Activated CD4-positive, alpha-beta T cell treated with anti-CD3 and anti-CD28 coated beads, Interleukin-2, amount 50 U/mL, for 4 hours (primary cell): Measurements from ENCODE around the gene FYB1.

ENCODE experiments used
- DNase-seq, 2 experiments: peaks; one replicate each; pipeline ENCODE4 v3.0.0-alpha.2; 2020

The FYB1 gene

DNA sequence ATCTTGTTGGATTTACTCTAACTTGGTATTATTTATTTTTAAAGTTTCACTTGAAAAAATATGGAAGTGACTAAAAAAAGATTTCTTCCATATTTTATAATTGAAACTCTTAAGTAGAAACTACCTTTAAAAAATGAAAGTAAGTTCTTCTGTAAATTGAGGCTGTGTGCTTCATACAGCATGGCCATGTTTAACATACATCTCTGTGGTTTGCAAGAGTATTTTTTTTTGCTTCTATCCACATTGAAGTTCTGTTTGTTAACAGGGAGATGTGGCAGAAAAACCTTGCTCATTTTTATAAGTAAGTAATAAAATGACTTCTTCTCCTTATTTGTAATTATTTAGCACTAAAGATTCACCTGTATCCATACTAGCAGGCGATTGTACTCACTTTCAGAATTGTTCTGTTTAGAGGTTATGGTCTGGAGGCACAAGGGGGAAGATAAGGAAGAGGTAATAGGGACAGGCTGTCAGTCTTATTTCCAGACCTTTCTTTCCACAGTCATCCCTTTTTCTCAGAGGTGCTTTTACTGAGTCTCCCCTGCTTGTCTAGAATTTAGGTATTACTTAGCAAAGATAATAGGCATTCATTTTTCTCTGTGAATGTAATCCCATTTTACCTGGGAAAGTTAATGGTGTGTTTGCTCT lies 16.0 kb downstream of the FYB1 start:
- DNase-seq: no peak

DNA sequence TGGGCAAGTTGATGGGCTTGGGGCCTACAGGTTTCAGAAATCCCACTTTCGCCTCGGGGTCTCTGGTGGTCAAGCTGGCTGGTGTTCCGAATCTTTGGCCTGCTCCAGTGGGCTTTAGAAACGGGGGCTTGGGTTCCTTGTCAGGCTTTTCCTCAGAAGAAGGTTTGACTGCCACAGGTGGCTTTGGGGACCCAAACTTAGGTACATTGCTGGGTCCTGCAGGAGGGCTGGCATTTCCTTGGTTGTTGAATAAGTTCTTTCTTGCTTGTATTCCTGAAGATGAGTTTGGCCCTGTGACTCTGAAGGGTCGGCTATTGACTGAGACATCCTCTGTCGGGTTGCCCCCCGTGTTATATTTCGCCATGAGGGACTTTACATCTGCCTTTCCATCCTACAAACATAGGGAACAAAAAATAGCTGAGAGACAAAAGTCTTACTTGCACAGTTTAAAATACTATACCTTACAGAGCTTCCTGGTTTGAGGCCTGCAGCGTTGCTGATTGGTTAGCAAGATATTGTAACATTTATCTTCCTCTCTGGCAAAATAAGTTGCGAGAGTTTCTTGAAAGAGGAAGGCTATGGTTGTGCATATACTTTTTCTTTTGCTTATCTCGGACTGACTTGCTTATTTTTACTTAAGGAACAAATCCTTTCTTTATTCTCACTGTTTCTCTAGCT lies 16.6 kb downstream of the FYB1 start:
- no peak for DNase-seq

DNA sequence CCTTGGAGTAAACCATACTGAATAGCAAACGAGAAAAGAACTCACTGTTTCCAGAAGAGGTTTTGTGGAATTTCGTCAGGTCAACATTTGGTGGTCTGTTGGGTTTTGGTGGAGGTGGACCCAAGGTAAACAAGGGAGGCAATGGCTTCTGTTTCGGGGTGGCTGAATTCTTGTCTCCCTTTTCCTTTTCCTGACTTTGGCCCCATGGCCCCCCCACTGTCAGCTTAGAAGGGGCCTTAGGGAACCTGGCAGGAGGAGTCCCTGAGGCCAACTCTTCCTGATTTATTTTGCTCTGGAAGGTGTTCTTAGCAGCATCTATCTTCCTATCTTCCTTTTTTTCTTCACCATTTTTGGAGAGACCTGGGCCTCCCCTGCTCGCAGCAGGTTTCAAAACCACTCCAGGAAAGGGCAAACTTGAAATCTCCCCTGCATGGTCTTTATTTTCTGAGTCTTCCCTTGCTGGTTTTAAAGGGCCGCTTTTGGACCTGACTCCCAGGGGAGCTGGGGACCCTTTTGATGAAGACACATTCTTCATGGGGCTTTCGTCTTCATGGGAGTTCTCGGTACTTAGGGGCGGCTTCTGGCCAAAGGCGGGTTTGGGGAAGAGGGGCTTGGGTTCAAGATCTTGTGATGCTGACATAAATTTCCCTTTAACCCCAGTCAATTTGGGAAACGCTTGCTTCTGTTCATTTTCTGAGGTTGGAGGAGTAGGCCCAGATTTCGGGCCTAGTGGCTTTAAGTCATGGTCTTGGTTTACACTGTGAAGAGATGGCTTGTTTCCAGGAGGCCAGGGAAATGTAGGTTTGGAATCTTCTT lies 17.4 kb downstream of the FYB1 start:
- no peak for DNase-seq

DNA sequence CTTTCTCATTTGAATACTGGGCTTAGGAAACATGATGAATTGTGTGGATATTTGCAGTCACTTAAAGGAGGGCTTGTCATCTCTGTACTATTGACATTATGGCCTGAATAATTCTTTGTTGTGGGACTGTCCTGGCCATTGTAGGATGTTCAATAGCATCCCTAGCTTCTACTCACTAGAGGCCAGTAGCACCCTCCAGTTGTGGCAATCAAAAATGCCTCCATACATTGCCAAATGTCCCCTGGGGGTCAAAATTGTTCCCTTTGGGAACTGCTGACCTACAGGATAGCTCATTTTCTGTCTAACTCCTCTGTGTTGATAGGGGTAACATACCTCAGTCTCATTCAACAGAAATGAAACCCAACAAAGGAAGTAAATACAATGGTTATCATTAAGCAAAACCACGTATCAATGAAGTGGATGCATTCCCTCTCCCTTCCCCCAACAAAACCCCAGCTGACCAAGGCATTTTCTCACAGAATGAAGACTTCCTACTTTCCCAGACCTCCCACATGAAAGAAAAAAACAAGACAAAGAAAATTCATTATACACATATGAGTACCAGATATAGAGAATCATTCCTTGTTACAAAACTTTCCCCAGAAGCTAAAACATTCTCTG lies 18.1 kb downstream of the FYB1 start:
- no peak for DNase-seq

DNA sequence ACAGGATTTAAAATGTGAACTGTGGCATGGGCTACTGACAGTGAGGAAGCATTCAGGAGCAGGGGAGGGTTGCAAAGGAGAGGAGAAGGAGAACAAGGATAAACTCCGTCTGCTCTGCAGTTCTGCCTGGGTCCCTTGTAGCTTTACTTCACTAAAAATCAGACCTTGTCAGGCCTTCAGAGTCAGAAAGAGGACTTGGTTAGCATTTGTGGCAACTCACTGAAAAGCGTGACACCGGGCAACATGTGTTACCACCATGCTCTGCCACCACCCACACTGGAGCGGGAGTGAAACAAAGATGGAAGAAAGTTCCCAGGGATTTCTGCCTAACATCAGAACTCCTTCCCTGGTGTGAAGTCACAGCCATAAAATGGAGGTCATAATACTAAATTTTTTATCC lies 19.3 kb downstream of the FYB1 start:
- DNase-seq: no peak

DNA sequence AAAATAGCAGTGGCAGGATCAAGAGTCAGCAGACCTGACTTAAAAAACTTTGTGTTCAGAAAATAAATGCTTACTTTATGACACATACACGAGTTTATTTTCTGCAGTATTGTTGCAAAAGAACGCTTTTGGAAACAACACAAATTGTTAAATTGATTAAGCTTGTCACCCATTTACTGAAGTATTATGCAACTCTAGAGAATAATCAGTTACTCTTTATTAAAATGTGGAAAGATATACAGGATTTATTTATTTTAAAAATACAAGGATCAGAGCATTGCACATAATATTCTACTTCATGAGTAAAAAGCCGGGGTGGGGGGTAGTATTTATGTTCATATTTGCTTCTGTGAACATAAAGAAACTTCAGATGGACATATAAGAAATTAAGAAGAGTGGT lies 20.0 kb downstream of the FYB1 start:
- DNase-seq: no peak

DNA sequence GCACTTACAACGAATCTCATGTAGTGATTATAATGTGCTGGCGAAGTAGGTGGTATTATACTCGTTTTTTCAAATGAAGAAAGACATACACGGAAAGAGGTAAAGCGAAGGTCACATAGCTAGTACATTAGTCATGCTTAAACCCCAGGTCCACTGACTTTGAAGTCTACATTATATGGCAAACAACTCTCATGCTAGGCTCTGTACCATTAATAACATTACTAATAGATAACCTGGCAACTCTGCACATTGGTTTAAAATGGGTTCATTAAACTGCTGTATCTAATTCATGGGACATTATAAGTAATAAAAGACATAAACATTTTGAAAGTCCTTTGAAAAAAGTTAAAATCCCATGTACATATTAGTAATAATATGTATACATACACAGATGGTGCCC lies 21.2 kb downstream of the FYB1 start:
- DNase-seq: no peak

DNA sequence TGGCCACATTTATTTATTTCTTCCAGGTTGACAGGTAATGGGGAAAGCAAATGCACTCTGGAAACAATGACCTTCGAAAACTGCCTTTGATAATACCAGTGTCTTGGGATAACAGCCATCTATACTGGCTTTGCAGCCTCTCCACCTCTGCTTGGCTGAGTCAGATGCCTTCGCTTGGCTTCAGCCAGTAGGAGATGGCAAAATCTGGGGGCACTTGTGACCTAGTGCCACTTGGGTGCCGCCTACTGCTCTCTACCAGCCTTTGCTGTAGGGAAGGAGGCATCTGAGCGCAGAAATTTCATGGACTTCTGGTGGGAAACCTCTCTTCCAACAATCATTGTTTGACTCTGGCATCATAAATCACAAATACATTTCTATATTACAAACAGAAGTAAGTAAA lies 21.8 kb downstream of the FYB1 start:
- DNase-seq: peak; percentile 53 to 58

DNA sequence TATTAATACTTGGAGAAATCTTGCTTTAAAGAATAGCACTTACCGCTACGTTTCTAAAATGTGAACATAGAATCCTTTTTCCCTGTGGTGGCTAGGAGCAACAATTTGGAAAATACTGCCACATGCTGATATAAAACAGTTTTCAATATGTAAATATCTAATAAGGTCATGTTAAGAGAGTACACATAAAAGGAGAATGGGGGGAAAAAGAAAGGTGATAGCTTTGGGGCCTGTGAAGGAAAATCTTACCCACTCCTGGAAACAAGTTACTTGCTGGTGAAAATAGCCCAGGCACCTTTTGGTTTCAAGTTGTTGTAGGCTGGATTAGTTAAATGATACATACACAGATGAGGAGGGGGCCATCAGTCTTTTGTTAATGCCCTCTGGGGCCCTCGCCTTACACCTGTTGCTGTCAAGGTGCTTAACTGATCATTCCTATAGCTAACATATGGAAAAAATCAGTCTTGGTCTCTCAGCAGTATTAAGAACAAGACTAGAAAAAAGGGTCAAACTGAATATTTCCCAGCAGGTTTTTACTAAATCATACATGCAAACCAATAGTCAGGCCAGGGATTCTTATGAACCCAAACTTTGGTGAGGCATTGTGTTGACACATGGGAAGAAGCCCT lies 24.1 kb downstream of the FYB1 start:
- no peak for DNase-seq

DNA sequence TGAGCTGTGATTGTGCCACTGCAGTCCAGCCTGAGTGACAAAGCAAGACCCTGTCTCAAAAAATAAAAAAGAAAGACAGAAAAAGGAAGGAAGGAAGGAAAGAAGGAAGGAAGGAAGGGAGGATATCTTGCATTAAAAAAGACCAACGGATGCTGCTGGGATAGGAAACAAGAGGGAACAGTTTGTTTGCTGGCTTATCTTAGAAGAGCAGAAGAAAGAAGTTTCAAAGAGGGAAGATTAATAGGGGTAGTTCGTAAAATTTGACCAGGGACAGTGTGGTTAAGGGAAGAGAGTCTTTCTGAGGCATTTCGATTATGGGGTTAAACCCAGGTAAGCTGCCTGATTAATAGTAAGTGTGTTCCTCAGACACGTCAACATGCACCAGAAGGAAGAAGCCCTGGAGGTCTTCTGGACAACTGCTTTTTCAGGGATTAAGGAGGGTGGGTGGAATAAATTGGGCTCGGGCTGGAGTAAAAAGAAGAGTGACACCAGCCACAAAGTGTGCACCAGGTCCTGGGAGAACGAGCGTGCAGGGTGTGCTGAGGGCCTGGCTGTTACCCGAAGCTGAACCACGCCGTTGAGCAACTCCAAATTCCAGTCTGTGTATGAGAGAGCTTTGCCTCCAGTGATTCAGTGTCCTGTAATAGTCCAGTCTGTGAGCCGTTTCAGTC lies 24.8 kb downstream of the FYB1 start:
- DNase-seq: no peak

DNA sequence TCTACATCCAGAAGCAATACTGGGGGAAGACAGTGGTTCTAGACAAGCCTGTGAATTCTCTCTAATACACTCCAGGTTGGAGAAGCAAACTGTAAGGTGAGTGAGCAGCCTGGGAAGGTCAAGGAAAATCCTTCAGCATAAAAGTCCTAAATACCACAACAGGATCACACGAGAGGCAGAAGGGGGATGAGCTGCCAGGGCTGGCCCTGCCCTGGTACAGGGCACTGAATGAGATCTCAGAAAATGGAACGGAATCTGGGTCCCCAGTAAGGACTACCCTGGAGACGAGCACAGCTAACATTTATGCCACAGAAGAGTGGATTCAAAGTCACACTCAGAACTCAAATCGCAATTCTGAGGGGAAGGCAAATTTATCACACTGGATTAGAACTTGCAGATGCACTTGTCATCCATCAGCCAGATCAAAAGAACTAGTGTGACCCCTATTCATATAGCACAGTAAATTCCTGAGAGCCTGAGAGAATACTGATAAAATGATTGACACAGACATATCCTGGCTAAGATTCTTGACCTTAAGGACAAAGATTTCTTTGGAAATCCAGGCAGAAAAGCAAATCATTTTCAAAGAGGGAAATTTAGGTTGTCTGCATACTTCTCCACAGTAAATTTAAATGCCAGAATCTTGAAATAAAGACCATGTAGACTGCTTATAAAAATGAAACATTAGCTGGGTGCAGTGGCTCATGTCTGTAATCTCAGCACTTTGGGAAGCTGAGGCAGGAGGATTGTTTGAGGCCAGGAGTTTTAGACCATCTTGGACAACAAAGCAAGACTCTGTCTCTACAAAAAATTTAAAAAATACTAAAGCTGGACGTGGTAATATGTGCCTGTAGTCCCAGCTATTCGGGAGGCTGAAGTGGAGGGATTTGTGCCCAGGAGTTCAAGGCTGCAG lies 25.6 kb downstream of the FYB1 start:
- DNase-seq: no peak

DNA sequence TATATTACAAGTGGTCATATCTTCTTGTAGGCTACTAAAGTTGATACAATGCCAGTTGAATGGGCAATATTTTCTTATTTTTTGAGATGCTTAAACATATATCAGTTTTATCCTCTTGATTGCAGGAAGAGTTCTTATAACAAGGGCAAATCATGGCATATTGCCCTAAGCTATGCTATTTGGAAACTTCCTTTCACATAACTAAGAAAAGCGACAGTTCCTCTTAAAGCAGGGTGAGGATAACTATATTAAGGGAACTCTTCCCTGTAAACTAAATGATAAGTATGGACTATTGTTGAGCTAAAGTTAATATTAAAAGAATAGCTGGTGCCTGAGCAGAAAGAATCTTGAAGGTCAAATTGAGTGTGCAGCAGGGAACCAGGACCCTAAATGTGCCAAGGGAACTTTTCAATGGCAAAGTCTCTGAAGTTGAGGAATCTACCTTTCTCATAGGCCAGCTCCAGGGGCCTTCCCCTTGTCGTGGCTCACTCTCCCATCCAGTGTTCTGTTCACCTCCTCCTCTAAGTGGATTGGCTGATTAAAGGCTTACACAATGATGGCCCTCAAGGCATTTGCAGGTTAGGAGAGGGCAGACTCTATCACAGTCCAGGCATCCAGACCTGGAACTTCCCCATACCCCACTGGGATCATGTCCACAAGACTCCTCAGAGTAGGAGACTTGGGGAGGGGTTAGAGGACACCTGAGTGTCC lies 26.8 kb downstream of the FYB1 start:
- DNase-seq: no peak

DNA sequence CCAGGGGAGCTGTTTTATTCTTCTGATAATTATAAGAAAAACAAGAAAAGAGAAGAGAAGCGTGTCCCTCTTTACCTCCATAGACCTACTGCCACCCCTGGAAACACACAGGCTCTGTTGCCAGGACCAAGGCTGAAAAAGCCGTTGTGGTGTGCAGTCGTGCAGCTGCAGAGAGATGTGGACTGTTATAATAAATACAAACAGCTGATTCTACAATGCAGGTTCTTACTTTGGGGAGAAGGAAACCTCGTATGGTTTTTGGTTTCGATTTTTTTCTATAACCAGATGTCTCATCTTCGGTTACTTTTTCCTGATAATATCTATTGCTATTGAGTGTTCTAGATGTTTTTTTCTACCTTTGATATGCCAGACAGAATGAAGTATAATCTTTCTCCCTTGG lies 28.1 kb downstream of the FYB1 start:
- DNase-seq: no peak

DNA sequence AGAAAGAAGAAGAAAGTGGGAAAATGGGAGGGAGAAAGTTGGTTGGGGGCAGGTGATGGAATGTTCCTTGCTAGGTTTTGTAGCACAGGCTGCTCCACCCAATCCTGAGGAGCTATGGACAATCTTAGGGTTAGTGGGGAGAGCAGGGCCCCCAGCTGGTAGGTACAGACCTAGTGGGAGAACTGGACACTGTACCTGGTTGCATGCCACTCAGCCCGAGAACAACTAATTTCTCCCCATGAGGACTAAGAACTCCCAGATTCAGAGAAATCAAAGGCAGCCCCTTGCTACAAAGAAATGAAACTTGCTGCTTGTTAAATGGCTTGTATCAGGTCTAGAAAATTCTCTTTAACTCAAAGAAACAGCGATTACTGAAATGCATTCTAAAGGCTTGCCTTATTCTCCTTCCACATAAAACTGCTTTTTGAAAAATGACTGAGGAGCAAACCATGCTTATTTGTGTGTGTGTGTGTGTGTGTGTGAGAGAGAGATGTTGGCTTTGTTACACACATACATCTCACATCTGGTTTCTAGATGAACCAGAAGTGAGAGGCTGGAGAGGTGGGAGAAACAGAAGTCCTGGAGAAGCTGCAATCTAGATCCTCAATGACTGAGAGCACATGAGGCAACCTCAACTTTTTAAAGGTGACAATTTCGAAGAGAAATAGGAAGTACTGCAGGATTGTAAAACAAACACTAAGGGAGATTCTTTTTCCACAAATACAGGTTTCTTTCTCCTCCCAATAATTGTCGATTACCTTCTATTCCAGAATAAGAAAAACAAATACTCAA lies 28.9 kb downstream of the FYB1 start:
- DNase-seq: no peak

DNA sequence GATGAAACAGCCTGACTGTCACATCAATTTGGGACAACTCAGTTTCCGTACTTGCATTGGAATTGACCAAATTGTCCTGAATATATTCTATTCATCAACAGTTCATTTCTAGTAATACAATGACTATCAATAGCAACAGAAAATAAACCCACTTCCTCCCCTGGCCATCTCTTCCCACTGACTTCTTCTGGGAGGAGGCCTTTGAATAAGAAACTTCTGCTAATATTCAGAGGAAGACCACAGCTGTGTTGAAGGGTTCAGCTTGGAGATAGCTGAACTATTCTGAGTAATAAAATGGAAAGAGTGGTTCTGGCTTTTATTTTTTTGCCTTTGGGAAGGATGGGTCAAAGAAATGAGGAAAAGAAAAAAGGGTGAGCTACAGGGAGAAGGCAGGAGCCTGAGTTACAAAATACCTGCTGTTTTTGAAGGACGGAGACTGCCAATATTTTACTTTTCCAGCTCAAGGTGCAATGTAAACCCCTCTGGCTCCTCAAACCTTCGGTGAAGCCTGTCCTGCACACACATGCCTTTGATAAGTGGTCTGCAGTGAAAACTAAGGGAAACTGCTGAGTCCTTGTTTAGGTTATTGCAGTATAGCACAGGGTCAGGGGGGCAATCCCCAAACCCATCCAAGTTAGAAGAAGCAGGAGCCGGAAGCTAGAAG lies 29.9 kb downstream of the FYB1 start:
- no peak for DNase-seq

DNA sequence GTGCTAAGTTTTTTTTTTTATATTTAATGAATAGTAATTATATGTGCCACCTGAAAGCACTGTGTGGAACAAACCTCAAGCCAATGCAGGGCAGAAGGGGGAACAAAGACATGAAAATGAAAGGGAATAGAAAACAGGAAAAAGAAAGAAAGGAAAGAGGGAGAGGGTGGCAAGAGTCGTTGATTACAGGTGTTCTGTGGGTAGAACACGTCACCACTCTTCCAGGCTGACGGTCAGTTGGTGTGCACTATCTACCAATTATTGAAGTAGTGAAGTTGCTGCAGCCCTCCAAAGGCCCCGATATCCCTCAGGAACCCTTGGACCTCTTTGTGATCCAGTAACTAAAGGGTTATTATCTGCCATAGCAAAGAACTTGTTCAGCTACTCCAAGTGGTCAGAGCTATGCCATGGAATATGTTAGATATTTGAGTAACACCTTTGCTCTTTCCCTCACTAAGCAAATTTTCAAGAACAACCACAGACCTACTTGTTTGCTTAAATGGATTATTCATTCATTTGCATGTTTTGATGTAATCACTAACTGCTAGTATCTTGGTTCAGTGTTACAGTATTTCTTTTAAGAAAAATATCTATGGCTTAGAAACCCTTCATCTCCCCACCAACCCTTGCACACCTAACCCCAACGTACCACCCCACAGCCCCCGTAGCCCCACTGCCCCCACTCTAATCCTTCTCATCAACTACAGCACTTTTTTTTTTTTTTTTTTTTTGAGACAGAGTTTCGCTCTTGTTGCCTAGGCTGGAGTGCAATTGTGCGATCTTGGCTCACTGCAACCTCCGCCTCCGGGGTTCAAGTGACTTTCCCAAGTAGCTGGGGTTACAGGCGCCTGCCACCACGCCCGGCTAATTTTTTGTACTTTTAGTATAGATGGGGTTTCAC lies 31.3 kb downstream of the FYB1 start:
- no peak for DNase-seq

DNA sequence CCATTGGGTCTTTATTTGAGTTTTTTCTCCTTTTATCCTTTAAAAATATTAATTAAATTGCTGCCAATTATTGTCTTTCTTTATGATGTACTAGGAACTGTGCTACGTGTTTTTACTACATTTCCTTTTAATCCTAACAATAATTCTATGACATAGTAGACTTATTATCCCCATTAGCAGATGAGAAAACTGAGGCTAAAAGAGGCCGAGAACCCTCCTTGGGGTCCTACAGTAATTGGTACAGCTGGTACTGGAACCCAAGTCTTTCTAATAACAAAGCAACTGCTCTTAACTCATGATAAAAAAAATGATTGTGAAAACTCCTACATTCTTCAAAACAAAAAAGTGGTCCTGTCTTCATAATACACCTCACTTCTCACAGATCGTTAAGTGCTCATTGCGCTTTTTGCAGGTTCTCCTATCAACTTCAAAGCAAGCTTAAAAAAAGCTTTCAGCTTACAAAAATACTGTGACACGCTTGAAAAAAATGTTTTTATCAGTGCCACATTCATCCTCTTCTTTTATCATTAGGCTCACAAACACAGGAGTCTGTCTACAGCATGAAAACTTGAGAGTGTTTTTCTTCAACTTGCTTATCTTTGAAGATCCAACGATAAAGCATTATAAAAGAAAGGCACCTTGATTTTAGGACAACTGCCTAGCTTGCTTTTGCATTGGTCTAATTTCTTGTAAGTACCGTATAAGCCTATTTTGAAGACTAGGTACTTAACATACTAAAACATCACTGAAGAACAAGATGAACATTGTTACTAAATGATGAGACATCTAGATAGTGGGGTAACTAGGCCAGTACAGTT lies 32.4 kb downstream of the FYB1 start:
- no peak for DNase-seq
